GM18519 (cell line): ENCODE measurements around the gene ZFP36.

Experiments
- ATAC-seq: cut with Tn5 transposase; IDR thresholded peaks from one replicate; pipeline ENCODE4 v1.9.1; 2021; ENCODE audit warnings: mild to moderate bottlenecking, moderate library complexity; ENCODE audit not compliant: unreplicated experiment, low FRiP score

ZFP36 gene

DNA sequence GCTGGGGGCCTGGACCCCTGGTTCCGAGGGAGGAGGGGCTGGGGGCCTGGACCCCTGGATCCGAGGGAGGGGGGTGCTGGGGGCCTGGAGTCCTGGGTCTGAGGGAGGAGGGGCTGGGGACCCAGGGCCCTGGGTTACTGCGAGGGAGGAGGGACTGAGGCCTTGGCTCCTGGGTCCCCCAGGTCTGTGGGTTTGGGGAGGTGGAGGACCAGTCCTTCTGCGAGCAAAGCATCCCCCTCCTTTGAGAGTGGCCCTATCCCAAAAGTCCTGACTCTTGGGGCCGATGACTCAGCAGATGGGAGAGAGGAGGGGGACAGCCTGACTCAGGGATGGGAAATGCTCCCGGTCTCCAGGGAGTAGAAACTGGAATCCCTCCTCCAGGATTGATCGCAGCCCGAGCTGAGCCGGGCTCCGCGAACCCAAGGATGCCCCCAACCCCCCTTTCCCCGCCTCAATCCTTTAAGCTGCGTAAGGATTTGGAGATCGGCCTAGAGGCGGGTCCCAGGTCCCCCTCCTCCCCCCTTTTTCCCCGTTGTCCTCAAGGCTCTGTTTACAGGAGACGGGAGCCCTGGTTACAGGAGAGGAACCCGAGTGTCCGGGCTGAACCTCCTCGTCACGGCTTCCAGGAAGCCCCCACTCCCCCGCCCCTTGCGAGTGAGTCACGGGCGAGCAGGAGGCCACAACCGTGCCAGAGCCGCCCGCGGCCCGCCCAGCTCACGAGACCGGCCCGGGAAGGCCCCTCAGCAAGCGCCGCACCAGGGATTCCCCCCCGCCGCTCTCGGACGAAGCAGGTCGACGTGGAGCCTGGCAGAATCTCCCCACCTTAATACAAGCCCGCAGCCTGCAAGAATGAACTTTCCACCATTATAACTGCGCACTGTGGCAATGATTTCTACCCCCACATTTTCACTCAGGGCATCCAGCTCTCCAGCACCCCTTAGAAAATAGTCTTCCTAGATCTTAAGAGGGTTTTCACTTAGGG is 3.0 kb upstream of the ZFP36 start:
- no peak for ATAC-seq

DNA sequence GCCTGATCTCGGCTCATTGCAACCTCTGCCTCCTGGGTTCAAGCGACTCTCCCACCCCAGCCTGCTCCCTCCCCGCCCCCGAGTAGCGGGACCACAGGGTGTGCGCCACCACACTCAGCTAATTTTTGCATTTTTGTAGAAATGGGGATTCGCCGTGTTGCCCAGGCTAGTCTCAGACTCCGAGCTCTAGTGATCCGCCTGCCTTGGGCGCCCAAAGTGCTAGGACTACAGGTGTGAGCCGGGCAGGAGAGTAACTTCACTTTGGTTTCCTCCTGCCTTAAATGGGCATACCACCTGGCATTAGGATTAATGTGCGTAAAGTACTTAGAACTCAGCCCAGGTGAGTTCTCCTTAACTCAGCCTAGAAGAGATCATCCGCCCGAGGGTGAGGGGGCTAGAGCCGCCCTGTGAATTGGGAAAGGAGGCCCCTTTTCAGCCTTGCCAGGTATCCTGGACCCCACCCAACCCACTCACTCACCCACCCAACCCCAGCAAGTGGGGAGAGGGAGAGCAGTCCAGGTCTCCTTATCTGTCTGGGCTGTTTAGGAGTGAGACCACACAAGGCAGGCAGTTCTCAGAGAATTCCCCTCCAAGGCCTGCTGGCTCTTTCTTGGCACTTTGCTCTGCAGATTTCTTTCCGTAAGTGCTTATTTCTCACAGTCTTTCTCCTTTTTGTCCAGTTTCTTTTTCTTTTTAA is 1.2 kb upstream of the ZFP36 start:
- ATAC-seq, result no peak

DNA sequence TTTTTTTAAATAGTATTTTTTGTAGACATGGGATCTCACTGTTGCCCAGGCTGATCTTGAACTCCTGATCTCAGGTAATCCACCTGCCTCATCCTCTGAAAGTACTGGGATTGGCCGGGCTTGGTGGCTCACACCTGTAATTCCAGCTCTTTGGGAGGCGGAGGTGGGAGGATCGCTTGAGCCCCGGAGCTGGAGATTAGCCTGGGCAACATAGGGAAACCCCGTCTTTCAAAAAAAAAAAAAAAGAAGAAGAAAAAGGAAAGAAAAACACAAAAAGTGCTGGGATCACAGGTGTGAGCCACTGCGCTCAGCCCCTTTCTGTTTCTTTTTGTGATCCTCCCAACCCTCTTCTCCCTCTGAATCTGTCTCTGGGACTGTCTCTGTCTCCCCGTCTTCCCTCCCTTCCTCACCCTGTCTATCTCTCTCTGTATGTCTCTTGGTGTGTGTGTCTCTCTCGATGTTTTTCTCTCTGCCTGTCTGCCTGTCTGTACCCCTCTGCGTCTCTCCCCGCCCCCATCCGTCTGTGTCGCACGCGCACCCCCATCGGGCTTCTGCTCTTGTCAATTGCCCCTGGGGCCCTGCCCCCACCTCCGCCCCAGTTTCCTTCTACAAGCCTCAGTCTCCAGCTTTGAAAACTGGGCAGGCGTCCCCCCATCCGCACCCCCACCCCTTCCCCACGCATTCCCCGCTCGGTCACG is 540 bp upstream of the ZFP36 start:
- ATAC-seq, result no peak

DNA sequence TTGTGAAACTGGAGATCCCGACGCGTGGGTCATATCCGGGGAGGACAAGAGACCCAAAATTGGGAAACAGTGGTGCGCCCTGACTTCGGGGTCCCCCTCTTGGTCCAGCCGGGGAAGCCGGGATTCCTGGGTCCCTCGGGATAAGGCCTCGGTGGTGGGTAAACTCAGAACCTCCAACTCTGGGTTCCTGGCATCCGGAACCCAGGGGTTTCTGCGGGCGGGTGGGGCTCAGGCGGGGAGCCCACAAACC is 688 bp downstream of the ZFP36 start:
- no peak for ATAC-seq

DNA sequence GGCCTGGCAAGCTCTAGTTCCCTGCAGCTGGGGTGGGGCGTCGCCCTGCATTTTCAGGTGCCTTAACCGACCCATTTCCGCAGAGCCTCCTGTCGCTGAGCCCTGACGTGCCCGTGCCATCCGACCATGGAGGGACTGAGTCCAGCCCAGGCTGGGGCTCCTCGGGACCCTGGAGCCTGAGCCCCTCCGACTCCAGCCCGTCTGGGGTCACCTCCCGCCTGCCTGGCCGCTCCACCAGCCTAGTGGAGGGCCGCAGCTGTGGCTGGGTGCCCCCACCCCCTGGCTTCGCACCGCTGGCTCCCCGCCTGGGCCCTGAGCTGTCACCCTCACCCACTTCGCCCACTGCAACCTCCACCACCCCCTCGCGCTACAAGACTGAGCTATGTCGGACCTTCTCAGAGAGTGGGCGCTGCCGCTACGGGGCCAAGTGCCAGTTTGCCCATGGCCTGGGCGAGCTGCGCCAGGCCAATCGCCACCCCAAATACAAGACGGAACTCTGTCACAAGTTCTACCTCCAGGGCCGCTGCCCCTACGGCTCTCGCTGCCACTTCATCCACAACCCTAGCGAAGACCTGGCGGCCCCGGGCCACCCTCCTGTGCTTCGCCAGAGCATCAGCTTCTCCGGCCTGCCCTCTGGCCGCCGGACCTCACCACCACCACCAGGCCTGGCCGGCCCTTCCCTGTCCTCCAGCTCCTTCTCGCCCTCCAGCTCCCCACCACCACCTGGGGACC is 1.2 kb downstream of the ZFP36 start:
- no peak for ATAC-seq

DNA sequence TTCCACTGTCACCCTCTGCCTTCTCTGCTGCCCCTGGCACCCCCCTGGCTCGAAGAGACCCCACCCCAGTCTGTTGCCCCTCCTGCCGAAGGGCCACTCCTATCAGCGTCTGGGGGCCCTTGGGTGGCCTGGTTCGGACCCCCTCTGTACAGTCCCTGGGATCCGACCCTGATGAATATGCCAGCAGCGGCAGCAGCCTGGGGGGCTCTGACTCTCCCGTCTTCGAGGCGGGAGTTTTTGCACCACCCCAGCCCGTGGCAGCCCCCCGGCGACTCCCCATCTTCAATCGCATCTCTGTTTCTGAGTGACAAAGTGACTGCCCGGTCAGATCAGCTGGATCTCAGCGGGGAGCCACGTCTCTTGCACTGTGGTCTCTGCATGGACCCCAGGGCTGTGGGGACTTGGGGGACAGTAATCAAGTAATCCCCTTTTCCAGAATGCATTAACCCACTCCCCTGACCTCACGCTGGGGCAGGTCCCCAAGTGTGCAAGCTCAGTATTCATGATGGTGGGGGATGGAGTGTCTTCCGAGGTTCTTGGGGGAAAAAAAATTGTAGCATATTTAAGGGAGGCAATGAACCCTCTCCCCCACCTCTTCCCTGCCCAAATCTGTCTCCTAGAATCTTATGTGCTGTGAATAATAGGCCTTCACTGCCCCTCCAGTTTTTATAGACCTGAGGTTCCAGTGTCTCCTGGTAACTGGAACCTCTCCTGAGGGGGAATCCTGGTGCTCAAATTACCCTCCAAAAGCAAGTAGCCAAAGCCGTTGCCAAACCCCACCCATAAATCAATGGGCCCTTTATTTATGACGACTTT is 2.0 kb downstream of the ZFP36 start:
- no peak for ATAC-seq

DNA sequence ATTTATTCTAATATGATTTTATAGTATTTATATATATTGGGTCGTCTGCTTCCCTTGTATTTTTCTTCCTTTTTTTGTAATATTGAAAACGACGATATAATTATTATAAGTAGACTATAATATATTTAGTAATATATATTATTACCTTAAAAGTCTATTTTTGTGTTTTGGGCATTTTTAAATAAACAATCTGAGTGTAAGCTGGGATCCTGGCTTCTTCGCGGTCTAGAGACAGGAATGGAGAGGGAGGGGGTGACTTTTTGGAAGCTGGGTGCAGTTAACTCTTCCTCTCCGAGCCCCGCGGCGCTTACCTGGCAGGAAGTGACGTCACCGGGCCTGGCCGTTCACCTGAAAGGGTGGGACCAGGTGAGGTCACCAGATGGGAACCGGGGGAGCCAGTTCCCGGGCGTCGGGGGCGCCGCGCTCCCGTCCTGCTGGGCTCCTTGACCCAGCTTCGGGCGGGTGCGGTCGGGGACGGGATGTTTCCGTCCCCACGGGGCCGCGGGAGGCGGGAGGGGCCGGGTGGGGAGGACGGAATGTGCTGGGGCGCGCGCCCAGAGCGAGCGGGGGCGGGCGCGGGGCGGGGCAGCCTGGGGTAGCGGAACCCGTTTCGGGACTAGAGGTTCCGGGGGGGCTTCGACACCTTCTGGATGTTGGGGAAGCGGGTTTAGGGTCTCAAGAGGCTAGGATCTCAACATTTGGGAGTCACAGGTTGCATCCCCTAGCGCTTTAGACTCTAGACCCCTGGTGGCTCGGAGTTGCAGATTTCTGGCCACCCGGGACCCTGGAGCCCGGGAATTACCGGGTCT is 2.8 kb downstream of the ZFP36 start:
- ATAC-seq, result no peak

DNA sequence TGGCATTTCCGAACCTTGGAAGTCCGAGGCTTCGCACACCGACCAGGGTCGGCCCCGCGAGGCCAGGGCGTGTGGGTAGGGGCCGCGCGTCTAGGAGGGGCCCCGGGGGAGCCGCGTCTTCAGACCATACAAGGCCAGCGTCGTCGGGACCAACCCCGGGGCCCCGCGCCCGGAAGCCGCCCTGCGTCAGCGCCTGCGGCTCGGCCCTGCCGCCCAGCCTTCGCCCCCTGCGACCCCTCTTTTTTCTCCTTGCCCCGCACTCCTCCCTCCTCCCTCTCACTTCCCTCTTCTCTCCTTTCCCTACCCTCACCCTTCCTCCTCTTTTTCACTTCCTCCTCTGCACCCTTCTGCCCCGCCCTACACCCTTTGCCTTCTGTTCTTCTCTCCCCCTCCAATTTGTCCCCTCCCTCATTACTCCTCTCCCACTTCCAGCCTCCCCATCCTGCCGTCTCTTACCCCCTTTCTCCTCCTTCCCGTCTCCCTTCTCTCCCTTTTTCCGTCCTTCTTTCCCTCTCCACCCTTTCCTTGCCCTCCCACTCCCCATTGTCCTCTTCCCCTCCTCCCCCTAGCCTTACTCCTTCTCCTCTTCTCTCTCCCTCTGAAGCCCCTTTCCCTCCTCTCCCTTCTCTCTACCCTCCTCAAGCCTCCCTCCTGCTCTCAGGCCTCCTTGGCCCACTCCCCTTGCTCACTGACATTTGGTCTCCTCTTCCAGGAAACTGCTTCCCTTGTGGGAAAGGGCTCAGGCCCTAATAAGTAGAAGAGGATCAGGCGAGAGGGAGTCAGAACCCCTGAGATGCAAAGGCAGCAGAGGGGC is 3.6 kb downstream of the ZFP36 start:
- no peak for ATAC-seq

DNA sequence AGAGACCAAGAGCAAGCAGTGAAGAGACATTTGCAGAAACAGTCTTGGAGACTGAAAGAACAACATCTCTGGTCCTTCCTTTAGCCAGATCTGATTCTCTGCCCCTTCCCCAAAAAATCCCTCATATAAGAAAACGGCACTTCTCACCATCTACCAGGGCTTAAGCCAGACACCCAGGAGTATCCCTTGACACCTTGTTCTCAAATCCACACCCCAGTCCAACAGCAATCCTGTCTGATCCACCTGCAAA is 4.1 kb downstream of the ZFP36 start:
- ATAC-seq, result no peak

DNA sequence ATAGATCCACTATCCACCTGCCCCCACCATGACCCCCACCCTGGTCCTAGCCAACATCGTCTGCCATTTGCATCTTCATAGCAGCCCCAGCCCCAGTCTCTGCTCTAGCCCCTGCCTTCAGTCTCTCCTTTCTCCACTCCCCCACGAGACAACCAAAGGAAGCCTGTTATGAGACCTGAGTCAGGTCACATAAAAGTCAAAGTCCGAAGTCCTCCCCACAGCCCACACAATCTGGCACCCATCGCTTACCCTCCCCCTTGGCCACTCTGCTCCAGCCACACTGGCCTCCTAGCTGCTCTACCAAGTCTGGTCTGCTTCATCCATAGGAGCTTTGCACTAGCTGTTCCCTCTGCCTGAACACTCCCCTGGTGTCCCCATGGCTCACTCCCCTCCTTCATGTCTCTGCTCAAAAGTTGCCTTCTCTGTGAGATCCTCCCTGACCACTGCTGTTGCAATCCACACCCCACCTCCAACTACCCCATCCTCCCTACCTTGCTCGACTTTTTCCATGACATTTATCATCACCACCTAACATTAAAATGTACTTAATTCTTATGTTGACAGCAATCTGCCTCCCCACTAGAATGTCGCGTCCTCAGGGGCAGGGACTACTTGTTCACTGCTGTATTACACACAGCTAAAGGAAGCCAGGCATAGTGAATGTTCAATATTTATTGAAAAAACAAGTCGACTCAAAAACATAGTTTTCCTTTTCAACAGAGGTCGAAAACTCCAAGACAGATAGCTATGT is 4.6 kb downstream of the ZFP36 start:
- peak; percentile 0 for ATAC-seq

DNA sequence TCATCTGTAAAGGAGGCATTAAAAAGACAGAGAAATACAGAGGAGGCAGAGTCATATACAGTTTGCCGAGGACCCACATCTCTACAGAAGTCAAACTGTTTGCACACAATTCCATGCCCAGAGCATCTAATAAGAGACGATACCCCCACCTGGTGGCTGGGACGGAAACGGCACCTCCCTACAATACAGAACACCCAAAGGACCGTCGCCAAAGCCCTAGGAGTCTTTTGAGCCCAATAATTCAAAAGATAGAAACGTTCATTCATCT is 5.1 kb downstream of the ZFP36 start:
- ATAC-seq, result peak; percentile 13

DNA sequence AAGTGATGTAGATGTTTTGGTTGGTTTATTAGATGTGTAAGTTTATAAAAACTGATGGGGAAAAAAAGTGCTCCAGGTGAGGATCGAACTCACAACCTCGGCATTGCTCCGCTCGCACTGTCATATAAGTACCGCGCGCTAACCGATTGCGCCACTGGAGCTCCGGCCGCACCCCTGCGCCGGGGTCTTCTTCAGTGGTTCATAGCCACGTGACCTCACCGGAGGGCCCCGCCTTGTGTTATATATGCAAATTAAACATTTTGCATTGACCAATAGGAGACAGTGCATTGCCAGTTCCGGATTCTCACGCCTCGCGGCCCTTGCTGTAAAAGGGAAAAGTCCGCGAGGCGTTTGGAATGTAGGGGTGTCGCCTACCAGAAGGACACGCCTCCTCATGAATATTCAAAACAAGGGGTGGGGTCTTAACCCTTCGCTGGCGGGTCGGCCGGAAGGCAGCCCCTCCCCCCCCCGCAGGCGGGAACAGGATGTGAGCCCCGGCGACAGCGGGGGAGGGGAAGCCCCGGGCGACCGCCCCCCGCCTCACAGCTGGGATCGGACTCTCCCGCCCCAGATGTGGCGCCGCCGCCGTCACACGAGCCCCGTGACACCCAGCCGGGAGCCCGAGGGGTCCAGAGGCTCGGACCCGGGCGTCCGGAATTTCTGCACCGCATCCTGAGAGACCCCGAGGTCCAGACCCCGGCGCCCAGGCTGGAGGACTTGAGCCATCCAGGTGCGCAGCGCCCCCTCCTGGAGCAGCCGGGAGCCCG is 5.6 kb downstream of the ZFP36 start, which contains the start of gene PLEKHG2:
Gene PLEKHG2 (plus strand): TSS at position 570 of the 767 bp plus-strand sequence. CDS start 1,418 bp downstream, outside the sequence.
- peak; percentile 46 for ATAC-seq

DNA sequence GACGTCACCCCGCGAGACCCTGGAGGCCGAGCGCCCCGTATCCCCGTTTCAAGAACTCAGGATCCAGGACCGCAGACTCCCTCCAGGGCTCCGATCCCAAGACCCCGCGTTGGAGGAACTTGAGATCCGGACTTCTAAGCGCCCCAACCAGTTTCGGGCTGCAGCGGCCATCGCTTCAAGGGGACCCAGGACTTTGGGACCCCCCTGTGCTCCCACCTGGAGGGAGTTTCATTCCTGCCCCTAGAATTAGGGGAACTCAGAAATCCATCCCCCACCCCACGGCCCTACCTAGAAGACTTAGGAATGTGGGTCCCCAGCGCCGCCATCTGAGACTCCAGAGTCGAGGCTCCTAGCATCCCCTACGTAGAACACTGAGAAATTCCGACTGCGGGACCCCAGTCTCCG is 6.2 kb downstream of the ZFP36 start:
- ATAC-seq, result no peak

DNA sequence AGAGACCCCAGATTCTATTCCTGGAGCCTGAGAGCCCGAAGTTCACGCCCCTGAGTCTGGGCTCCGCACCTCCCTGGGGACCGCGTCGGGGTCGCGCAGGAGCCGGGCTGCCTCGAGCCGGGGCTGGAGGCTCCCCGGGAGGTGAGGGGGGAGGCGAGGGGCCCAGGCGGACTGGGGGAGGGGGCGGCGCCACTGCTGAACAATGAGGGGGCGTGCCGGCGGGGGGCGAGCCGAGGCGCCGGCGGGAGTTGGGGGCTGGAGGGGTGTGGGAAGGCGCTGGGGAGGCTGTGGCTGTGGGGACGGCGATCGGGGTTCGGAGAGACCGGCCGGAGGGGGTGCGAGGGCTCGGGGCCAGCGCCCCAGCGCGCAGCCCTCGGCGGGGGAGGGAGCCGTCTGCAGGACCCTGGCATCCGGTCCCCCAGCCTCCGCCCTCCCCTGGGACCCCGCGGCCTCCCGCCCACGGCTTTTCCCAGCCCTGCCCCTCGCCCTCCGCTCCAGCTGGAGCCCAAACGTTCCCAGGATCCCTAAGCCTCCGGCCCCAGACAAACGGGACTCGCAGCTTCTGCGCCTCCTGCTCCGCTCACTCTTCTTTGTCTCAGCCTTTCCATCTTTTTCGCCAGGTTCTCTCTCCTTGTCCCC is 6.7 kb downstream of the ZFP36 start:
- ATAC-seq, result no peak

DNA sequence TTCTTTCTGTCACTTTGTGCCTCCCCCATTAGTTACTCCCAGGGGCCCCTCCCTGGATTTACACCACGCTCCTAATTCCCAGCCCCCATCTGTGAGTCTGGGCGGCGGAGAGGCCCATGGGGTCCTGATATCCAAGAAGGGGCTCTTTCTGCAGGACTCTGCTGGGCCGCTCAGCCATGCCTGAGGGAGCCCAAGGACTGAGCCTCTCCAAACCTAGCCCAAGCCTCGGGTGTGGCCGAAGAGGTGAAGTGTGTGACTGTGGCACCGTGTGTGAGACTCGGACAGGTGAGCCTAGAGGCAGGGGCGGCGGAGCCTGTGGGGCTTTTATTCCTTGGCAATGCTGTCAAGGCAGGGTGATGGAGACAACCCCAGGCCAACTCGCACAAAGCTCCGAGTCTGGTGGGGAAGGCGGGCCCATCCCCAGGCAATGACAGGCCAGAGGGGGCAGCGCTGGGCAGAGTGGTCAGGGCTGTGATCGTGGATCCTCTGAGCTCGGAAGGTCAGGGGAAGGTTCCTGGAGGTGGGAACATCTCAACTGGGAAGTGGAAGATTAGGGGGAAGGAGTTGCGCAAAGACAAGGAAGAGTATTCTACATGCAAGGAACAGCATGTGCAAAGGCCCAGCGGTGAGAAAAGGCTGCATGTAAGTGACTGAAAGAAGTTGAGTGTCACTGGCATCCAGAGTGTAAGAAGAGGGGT is 7.4 kb downstream of the ZFP36 start:
- no peak for ATAC-seq
